Muscle layer of colon (tissue), 2 donors: ENCODE data around the gene PRKG1.

Experiments used
- H3K27ac ChIP-seq: one replicate; pipeline ENCODE4 v1.7.0; 2013; ENCODE audit warnings: low read depth, mild to moderate bottlenecking, low read length, moderate library complexity
- H3K27me3 ChIP-seq, 2 donors: one replicate each; pipeline ENCODE4 v1.7.0; 2013; ENCODE audit warnings: low read length in 2 of 2, mild to moderate bottlenecking in 2 of 2; ENCODE audit not compliant: insufficient read depth in 2 of 2, control insufficient read depth in 1 of 2
- H3K36me3 ChIP-seq: one replicate; pipeline ENCODE4 v1.7.0; 2013; ENCODE audit warnings: mild to moderate bottlenecking, low read length; ENCODE audit not compliant: insufficient read depth
- H3K4me1 ChIP-seq: one replicate; pipeline ENCODE4 v1.7.0; 2013; ENCODE audit warnings: mild to moderate bottlenecking, low read length; ENCODE audit not compliant: insufficient read depth
- H3K4me3 ChIP-seq, 2 donors: one replicate each; pipeline ENCODE4 v1.7.0; 2013; ENCODE audit warnings: low read length in 2 of 2, low read depth in 1 of 2, mild to moderate bottlenecking in 1 of 2, moderate library complexity in 1 of 2
- H3K9ac ChIP-seq: one replicate; pipeline ENCODE4 v1.7.0; 2013; ENCODE audit warnings: low read length
- H3K9me3 ChIP-seq: one replicate; pipeline ENCODE4 v1.7.0; 2013; ENCODE audit warnings: mild to moderate bottlenecking, low read length
- donor health status: abdominal sarcoma.
- donor health status: Adenocarcinoma of cecum.

PRKG1 gene

GRCh38 chr10:51471271-51471670 is 397.0 kb downstream of the PRKG1 start:
- Histone ChIP-seq H3K9me3 (no peaks in the 10 kb centered on the region), H3K27me3 (no peaks in the 10 kb centered on the region), H3K9ac (no peak overlapping the region), H3K27ac (no peak overlapping the region), H3K4me1 (peaks cover 10% of the 10 kb centered on the region), H3K36me3 (no peaks in the 10 kb centered on the region), H3K4me3 (no peak overlapping the region)

- Histone ChIP-seq H3K9me3 (no peaks in the 10 kb centered on the region), H3K36me3 (no peaks in the 10 kb centered on the region), H3K9ac (no peak overlapping the region), H3K4me1 (peaks cover 3% of the 10 kb centered on the region), H3K27ac (no peak overlapping the region), H3K27me3 (no peaks in the 10 kb centered on the region), H3K4me3 (no peak overlapping the region)
These were observed 397.9 kb downstream of the PRKG1 start for GRCh38 chr10:51472154-51472553.

GRCh38 chr10:51479711-51480110 is 405.4 kb downstream of the PRKG1 start:
- Histone ChIP-seq H3K36me3 (no peaks in the 10 kb centered on the region), H3K4me1 (no peaks in the 10 kb centered on the region), H3K27me3 (no peaks in the 10 kb centered on the region), H3K4me3 (no peak overlapping the region), H3K9ac (no peak overlapping the region), H3K9me3 (no peaks in the 10 kb centered on the region), H3K27ac (no peak overlapping the region)

- Histone ChIP-seq H3K27ac (no peak overlapping the region), H3K27me3 (no peaks in the 10 kb centered on the region), H3K4me3 (no peak overlapping the region), H3K36me3 (no peaks in the 10 kb centered on the region), H3K4me1 (peaks cover 9% of the 10 kb centered on the region), H3K9me3 (no peaks in the 10 kb centered on the region), H3K9ac (no peak overlapping the region)
These were observed 411.4 kb downstream of the PRKG1 start for GRCh38 chr10:51485668-51486067.

GRCh38 chr10:51487576-51487975 is 413.3 kb downstream of the PRKG1 start:
- Histone ChIP-seq H3K4me1 (peaks cover 9% of the 10 kb centered on the region), H3K27me3 (no peaks in the 10 kb centered on the region), H3K36me3 (no peaks in the 10 kb centered on the region), H3K27ac (no peak overlapping the region), H3K9ac (no peak overlapping the region), H3K9me3 (no peaks in the 10 kb centered on the region), H3K4me3 (no peak overlapping the region)

DNA sequence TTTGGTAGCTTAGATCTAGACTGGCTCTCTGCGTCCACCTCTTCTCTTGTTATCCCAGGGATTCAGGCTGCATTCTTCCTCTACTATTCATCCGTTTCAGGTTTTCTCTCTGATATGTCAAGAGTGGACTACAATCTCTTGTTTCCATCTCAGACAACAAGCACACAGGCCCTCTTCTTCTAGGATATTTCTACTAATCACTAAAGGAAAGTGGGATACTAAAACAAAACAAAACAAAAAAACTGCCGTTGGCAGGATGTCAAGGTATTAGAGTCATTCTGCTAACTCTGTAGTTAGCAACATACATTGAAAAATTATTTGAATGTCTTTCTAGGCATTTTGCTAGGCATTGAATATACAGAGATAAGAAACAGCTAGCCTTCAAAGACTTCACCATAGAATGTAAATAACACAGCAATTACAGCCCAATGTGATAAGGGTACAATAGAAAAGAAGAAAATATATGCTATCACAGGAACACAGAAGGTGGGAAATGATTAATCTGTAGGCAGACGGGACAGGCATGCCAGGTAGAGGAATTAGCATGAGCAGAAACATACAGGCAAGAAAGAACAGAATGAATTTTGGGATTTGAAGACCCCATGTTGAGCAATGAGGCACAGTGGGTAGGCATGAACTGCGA is 414.6 kb downstream of the PRKG1 start:
- Histone ChIP-seq H3K4me3 (no peak overlapping the region), H3K27ac (no peak overlapping the region), H3K36me3 (no peaks in the 10 kb centered on the region), H3K9ac (no peak overlapping the region), H3K9me3 (no peaks in the 10 kb centered on the region), H3K27me3 (no peaks in the 10 kb centered on the region), H3K4me1 (peaks cover 9% of the 10 kb centered on the region)

- no peaks in the 10 kb centered on the region for H3K27me3 ChIP-seq
- no peak overlapping the region for H3K27ac ChIP-seq
- peaks cover 8% of the 10 kb centered on the region for H3K4me1 ChIP-seq
- no peak overlapping the region for H3K9ac ChIP-seq
- H3K9me3 ChIP-seq: no peaks in the 10 kb centered on the region
- no peak overlapping the region for H3K4me3 ChIP-seq
- no peaks in the 10 kb centered on the region for H3K36me3 ChIP-seq
These were observed 424.1 kb downstream of the PRKG1 start for GRCh38 chr10:51498424-51498823.

DNA sequence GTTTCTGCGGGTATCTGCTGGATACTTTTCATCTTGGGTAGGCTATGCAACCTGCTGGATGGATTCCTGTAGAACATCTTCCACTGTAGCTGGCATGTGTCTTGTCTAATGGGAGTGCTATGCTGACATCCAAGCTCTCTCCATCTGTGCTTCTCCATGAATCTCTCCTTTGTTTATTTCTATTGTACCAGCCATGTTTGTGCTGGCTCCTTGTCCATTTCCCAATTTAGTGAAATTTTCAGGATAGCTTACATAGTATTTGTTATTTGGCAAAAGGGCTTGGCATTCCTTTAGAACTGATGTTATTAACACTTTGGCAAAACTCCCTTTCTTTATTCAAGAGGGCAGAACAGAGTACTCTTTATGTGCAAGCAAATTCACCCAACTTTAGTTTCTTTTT is 427.1 kb downstream of the PRKG1 start:
- Histone ChIP-seq H3K9ac (no peak overlapping the region), H3K4me1 (peaks cover 8% of the 10 kb centered on the region), H3K4me3 (no peak overlapping the region), H3K27ac (no peak overlapping the region), H3K36me3 (no peaks in the 10 kb centered on the region), H3K9me3 (no peaks in the 10 kb centered on the region), H3K27me3 (no peaks in the 10 kb centered on the region)

DNA sequence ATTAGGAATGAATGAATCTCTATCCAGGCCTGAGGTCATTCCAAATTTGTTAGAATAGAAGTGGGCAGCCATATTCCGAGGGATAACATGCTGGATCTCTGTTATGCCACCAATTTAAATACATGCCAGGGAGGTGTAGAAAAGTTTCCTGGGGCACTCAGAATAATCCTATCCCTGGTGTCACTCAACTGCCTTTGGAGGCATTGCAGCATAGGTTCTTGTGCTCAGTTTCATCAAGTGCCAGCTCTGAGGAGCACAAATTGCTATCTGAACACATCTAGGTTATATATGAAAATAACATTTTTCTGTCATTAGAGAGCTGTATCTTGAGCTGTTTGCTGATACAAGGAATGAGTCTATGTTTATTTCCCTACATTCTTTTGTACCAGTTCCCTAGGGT is 427.8 kb downstream of the PRKG1 start:
- H3K36me3 ChIP-seq: no peaks in the 10 kb centered on the region
- no peaks in the 10 kb centered on the region for H3K27me3 ChIP-seq
- peaks cover 8% of the 10 kb centered on the region for H3K4me1 ChIP-seq
- H3K4me3 ChIP-seq: no peak overlapping the region
- no peak overlapping the region for H3K27ac ChIP-seq
- H3K9ac ChIP-seq: no peak overlapping the region
- no peaks in the 10 kb centered on the region for H3K9me3 ChIP-seq

- Histone ChIP-seq H3K9me3 (no peaks in the 10 kb centered on the region), H3K4me3 (no peak overlapping the region), H3K4me1 (peaks cover 8% of the 10 kb centered on the region), H3K9ac (no peak overlapping the region), H3K36me3 (no peaks in the 10 kb centered on the region), H3K27ac (no peak overlapping the region), H3K27me3 (no peaks in the 10 kb centered on the region)
These were observed 429.1 kb downstream of the PRKG1 start for GRCh38 chr10:51503378-51503777.

DNA sequence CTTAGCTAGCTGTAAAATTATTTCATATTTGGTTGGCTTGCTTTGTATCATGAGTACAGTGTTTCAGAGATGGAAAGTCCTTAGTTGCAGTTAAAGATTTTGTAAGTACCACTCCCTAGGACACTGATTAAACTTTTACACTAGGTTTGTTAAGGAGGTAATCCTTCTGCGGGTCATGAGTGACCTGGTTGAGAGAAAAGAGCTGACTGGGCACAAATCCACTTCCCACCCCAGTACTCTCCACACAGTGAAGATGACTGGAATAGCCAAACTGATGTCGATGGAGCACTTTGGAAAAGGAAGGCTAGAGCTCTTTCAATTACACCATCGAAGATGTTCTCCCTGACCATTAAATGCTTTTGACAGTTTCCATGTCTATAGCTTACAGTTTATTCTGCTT is 433.2 kb downstream of the PRKG1 start:
- no peaks in the 10 kb centered on the region for H3K36me3 ChIP-seq
- H3K4me3 ChIP-seq: no peak overlapping the region
- no peaks in the 10 kb centered on the region for H3K27me3 ChIP-seq
- H3K9ac ChIP-seq: no peak overlapping the region
- no peaks in the 10 kb centered on the region for H3K4me1 ChIP-seq
- no peak overlapping the region for H3K27ac ChIP-seq
- H3K9me3 ChIP-seq: no peaks in the 10 kb centered on the region

DNA sequence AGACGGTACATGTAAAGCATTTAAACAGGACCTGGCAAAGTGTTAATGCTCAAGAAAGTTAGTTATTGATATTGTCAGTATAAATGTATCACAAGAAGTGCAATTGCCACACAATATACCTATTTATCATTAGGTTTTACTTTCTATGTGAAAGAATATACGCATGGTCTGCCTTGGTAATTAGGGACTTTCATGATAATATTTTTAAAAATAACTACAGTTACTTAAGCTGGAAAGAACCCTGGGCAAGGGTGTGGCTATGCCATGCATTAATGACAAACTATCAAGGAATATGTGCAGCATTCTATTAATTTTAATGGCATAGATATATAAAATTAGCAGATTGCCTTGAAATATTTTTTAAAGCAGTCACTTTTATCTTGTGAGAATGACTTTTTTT is 433.9 kb downstream of the PRKG1 start:
- no peak overlapping the region for H3K27ac ChIP-seq
- H3K27me3 ChIP-seq: no peaks in the 10 kb centered on the region
- H3K9me3 ChIP-seq: no peaks in the 10 kb centered on the region
- no peaks in the 10 kb centered on the region for H3K36me3 ChIP-seq
- no peaks in the 10 kb centered on the region for H3K4me1 ChIP-seq
- no peak overlapping the region for H3K4me3 ChIP-seq
- H3K9ac ChIP-seq: no peak overlapping the region
